HFFc6 (cell line): ENCODE data around the gene TBC1D9. TPM values are rescaled to one million over a fixed set of nuclear protein-coding genes. Genes with fewer than 3 reads are reported as not detected.
"Not testable (repeated sequence)": the region's sequence is repeated elsewhere in the genome, so short reads cannot be mapped to it uniquely, and the experiment has no call there.

ENCODE experiments used
- DNase-seq: peaks from one replicate; pipeline ENCODE4 v3.0.0-alpha.2; 2018
- H3K27ac Mint-ChIP-seq: 2 replicates; pipeline ENCODE4 v1.8.0; 2020; ENCODE audit warnings: mild to moderate bottlenecking, mixed read lengths
- H3K27me3 Mint-ChIP-seq: 2 replicates; pipeline ENCODE4 v1.8.0; 2021; ENCODE audit warnings: mild to moderate bottlenecking, moderate library complexity, mixed read lengths; ENCODE audit not compliant: insufficient read depth
- H3K36me3 Mint-ChIP-seq: 2 replicates; pipeline ENCODE4 v1.8.0; 2021; ENCODE audit warnings: low read depth, mixed read lengths
- H3K4me1 Mint-ChIP-seq: 2 replicates; pipeline ENCODE4 v1.8.0; 2020; ENCODE audit warnings: low read depth, mixed read lengths
- H3K4me3 Mint-ChIP-seq: 2 replicates; pipeline ENCODE4 v1.8.0; 2020; ENCODE audit warnings: mild to moderate bottlenecking, moderate library complexity, mixed read lengths
- H3K9me3 Mint-ChIP-seq: 2 replicates; pipeline ENCODE4 v1.8.0; 2020; ENCODE audit warnings: mild to moderate bottlenecking, mixed read lengths
- CTCF ChIP-seq: fragments of 200-600 bp; sonication (generic); IDR thresholded peaks from 2 replicates; pipeline ENCODE4 v1.5.0; 2021; ENCODE audit warnings: antibody characterized with exemption, mild to moderate bottlenecking
- total RNA-seq, 6 experiments: library from RNA; stranded (reverse); fragmentation: NEBNext Ultra II Directional; extraction: Animal tissue kit (Norgen Biotek cat#: 25700); gene quantifications; 2 replicates in 1 of 6; 3 replicates in 5 of 6; pipeline ENCODE4 v1.2.3, GENCODE V29; 2021

TBC1D9 gene
- total RNA-seq, 6 experiments from 2014 or later: 16.3 to 18.8 (median 18.1) TPM

- H3K36me3 Mint-ChIP-seq: peaks cover 10% of the 10 kb centered on the region
- no peak overlapping the region for H3K4me3 Mint-ChIP-seq
- H3K27ac Mint-ChIP-seq: no peak overlapping the region
- peaks cover 4% of the 10 kb centered on the region for H3K9me3 Mint-ChIP-seq
- DNase-seq: no peak
- no peak for TF ChIP-seq CTCF
- no peaks in the 10 kb centered on the region; the same call in 1 of the 2 replicates for H3K27me3 Mint-ChIP-seq
- H3K4me1 Mint-ChIP-seq: peaks cover 17% of the 10 kb centered on the region
These were observed 2.9 kb downstream of the TBC1D9 start for GRCh38 chr4:140753329-140753728.

GRCh38 chr4:140752291-140753068 is 3.7 kb downstream of the TBC1D9 start:
- Mint-ChIP-seq H3K36me3 (peaks cover 18% of the 10 kb centered on the region), H3K4me3 (no peak overlapping the region)

GRCh38 chr4:140750470-140750869 is 5.7 kb downstream of the TBC1D9 start:
- Mint-ChIP-seq H3K9me3 (peaks cover 10% of the 10 kb centered on the region), H3K27ac (no peak overlapping the region), H3K36me3 (peaks cover 18% of the 10 kb centered on the region), H3K4me1 (peaks cover 7% of the 10 kb centered on the region), H3K4me3 (no peak overlapping the region), H3K27me3 (no peaks in the 10 kb centered on the region)
- TF ChIP-seq CTCF: no peak
- no peak for DNase-seq

More at GRCh38 chr4:140752291-140753068, 3.7 kb downstream of the TBC1D9 start:
- Mint-ChIP-seq H3K27me3 (no peaks in the 10 kb centered on the region; the same call in 1 of the 2 replicates), H3K9me3 (peaks cover 10% of the 10 kb centered on the region), H3K4me1 (peaks cover 15% of the 10 kb centered on the region), H3K27ac (no peak overlapping the region)
- no peak for TF ChIP-seq CTCF
- no peak for DNase-seq

- H3K27ac Mint-ChIP-seq: no peak overlapping the region
- no peak for TF ChIP-seq CTCF
- H3K9me3 Mint-ChIP-seq: peaks cover 10% of the 10 kb centered on the region
- no peak for DNase-seq
- H3K36me3 Mint-ChIP-seq: peaks cover 18% of the 10 kb centered on the region
- no peaks in the 10 kb centered on the region for H3K27me3 Mint-ChIP-seq
- no peak overlapping the region for H3K4me3 Mint-ChIP-seq
- H3K4me1 Mint-ChIP-seq: peaks cover 12% of the 10 kb centered on the region
These were observed 8.0 kb downstream of the TBC1D9 start for GRCh38 chr4:140748171-140748570.

- Mint-ChIP-seq H3K9me3 (peaks cover 10% of the 10 kb centered on the region), H3K36me3 (peaks cover 12% of the 10 kb centered on the region), H3K4me1 (peaks cover 28% of the 10 kb centered on the region)
- not testable (repeated sequence) for H3K27me3 Mint-ChIP-seq, DNase-seq, H3K27ac Mint-ChIP-seq, H3K4me3 Mint-ChIP-seq
These were observed 9.6 kb downstream of the TBC1D9 start for GRCh38 chr4:140746546-140746945.

GRCh38 chr4:140744421-140744820 is 11.8 kb downstream of the TBC1D9 start:
- peaks cover 12% of the 10 kb centered on the region for H3K36me3 Mint-ChIP-seq
- no peaks in the 10 kb centered on the region for H3K27me3 Mint-ChIP-seq
- no peak for TF ChIP-seq CTCF
- peaks cover 41% of the 10 kb centered on the region for H3K4me1 Mint-ChIP-seq
- H3K9me3 Mint-ChIP-seq: peaks cover 10% of the 10 kb centered on the region
- H3K4me3 Mint-ChIP-seq: no peak overlapping the region
- H3K27ac Mint-ChIP-seq: no peak overlapping the region
- DNase-seq: no peak
